GM12892 (cell line): ENCODE results near the gene CDH4.

Experiments used
- POLR2A ChIP-seq: IDR thresholded peaks from 2 replicates; pipeline ENCODE4 v1.6.1; 2011; ENCODE audit warnings: low read depth, low read length, control low read depth
- POLR2AphosphoS5 ChIP-seq: IDR thresholded peaks from 2 replicates; pipeline ENCODE4 v1.6.1; 2011; ENCODE audit warnings: low read depth, low read length, control low read depth
- TAF1 ChIP-seq: IDR thresholded peaks from 2 replicates; pipeline ENCODE4 v1.6.1; 2011; ENCODE audit warnings: low read depth, mild to moderate bottlenecking, control low read depth, low read length, borderline replicate concordance

DNA sequence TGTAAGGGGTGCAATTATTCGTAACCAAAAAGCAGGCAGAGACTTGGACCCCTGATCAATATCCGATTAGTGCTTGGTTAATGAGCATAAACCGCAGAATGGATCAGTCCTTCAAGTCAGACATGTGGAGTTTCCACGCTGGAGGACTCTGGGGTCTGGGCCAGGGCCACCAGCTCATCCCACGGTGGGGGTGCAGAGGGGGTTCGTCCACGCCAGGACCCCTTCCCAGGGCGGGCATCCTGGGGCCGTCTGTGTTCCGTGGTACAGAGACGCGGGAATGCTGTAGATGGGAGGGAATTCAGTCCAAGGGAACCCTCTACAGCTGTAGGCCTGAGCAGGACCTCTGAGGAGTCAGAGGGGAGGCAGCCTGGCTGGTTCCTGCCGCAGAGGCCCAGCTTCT lies 615.9 kb downstream of the CDH4 start:
- TF ChIP-seq POLR2A: no peak
- TF ChIP-seq POLR2AphosphoS5: no peak
- no peak for TF ChIP-seq TAF1
